Left lung (tissue), 10 donors: ENCODE data around the gene NFX1. TPM values are rescaled to one million over a fixed set of nuclear protein-coding genes. Genes with fewer than 3 reads are reported as not detected.

Source experiments
- ATAC-seq: fragments of 200-7000 bp; cut with Tn5 transposase; one replicate; pipeline ENCODE4 v1.9.1; 2020; ENCODE audit warnings: moderate library complexity
- DNase-seq, 4 donors: peaks; one replicate each; pipeline ENCODE4 v3.0.0-alpha.2; 2013 to 2020
- H3K27ac ChIP-seq, 2 donors: fragments of 200-600 bp; sonication (generic) in 1 of 2; one replicate each; pipeline versions ENCODE4 v1.5.0 to v1.8.0; 2020 to 2021
- H3K27me3 ChIP-seq, 2 donors: fragments of 200-600 bp; sonication (generic) in 1 of 2; one replicate each; pipeline versions ENCODE4 v1.5.0 to v1.8.0; 2020 to 2021
- H3K36me3 ChIP-seq, 2 donors: fragments of 200-600 bp; sonication (generic) in 1 of 2; one replicate each; pipeline versions ENCODE4 v1.5.0 to v1.8.0; 2020 to 2021
- H3K4me1 ChIP-seq, 2 donors: fragments of 200-600 bp; one replicate each; pipeline ENCODE4 v1.8.0; 2021
- H3K4me3 ChIP-seq, 2 donors: fragments of 200-600 bp; sonication (generic) in 1 of 2; one replicate each; pipeline versions ENCODE4 v1.5.0 to v1.8.0; 2020 to 2021; ENCODE audit warnings: mild to moderate bottlenecking in 1 of 2
- H3K9me3 ChIP-seq, 2 donors: fragments of 200-600 bp; sonication (generic) in 1 of 2; one replicate each; pipeline versions ENCODE4 v1.5.0 to v1.8.0; 2020 to 2021
- CTCF ChIP-seq, 2 donors: fragments of 200-600 bp; sonication (generic) in 1 of 2; IDR thresholded peaks; one replicate each; pipeline versions ENCODE4 v1.5.0 to v1.8.0; 2021; ENCODE audit warnings: antibody characterized with exemption in 2 of 2
- intact Hi-C, 2 donors: fragments of 100-400 bp; cut with DNase I; formaldehyde crosslinking; loops; one replicate each; pipeline versions ENCODE4 v1.11.2 to v1.14.2; 2022
- polyA plus RNA-seq, 6 donors: library from polyadenylated mRNA; unstranded; fragments of 120-200 nt; gene quantifications; one replicate each; pipeline ENCODE4 v1.2.1, GENCODE V29; 2013; ENCODE audit not compliant: insufficient read length in 6 of 6
- total RNA-seq, 2 donors: library from RNA; stranded (reverse); fragmentation: NEBNext Ultra II Directional; extraction: Animal tissue kit (Norgen Biotek cat#: 25700); gene quantifications; one replicate each; pipeline ENCODE4 v1.2.1, GENCODE V29; 2021
- donor health status: DM: no; HTN: yes; CAD: no.
- donor health status: DM: no; HTN: no; CAD: no.

The NFX1 gene
- total and polyA plus RNA-seq, 8 donors: 32.0 to 43.2 (median 38.4) TPM

- H3K9me3 ChIP-seq: no peaks in the 10 kb centered on the region
- H3K4me1 ChIP-seq: peaks cover 0 to 8% of the 10 kb centered on the region in 2 donors
- H3K27ac ChIP-seq: peak overlapping the region; percentile 37 to 63
- H3K4me3 ChIP-seq: no peak overlapping the region
- DNase-seq (no peak), ATAC-seq (peak; percentile 39)
- no peak for TF ChIP-seq CTCF (IDR thresholded peaks at IDR 0.05)
- H3K27me3 ChIP-seq: no peaks in the 10 kb centered on the region
- H3K36me3 ChIP-seq: peaks cover 0 to 99% of the 10 kb centered on the region in 2 donors
- intact Hi-C loops: no loop called here
Measured at GRCh38 chr9:33320230-33320567, 29.9 kb downstream of the NFX1 start.

GRCh38 chr9:33320568-33321261 lies 30.4 kb downstream of the NFX1 start:
- intact Hi-C loops: no loop called here
- DNase-seq (peak in 2 of 4 donors; percentile 15 to 51), ATAC-seq (peak; percentile 81)
- no peak for TF ChIP-seq CTCF (IDR thresholded peaks at IDR 0.05)
- H3K4me3 ChIP-seq: no peak overlapping the region
- no peaks in the 10 kb centered on the region for H3K9me3 ChIP-seq
- H3K27me3 ChIP-seq: no peaks in the 10 kb centered on the region
- peaks cover 0 to 99% of the 10 kb centered on the region in 2 donors for H3K36me3 ChIP-seq
- peaks cover 0 to 8% of the 10 kb centered on the region in 2 donors for H3K4me1 ChIP-seq
- H3K27ac ChIP-seq: peak overlapping the region; percentile 37 to 63

- Histone ChIP-seq H3K36me3 (peaks cover 0 to 97% of the 10 kb centered on the region in 2 donors), H3K27me3 (no peaks in the 10 kb centered on the region), H3K27ac (peak overlapping the region; percentile 57 to 73), H3K9me3 (no peaks in the 10 kb centered on the region), H3K4me3 (no peak overlapping the region), H3K4me1 (peaks cover 0 to 6% of the 10 kb centered on the region in 2 donors)
- no peak for TF ChIP-seq CTCF (IDR thresholded peaks at IDR 0.05)
- ATAC-seq (peak; percentile 95), DNase-seq (peak in 1 of 4 donors; percentile 72)
- intact Hi-C loops: no loop called here
Measured at GRCh38 chr9:33329117-33329563, 38.8 kb downstream of the NFX1 start.

GRCh38 chr9:33329979-33330378 lies 39.7 kb downstream of the NFX1 start:
- Histone ChIP-seq H3K9me3 (no peaks in the 10 kb centered on the region), H3K4me1 (peaks cover 0 to 6% of the 10 kb centered on the region in 2 donors), H3K4me3 (no peak overlapping the region), H3K27me3 (no peaks in the 10 kb centered on the region), H3K36me3 (peaks cover 0 to 97% of the 10 kb centered on the region in 2 donors), H3K27ac (peak overlapping the region; percentile 57 to 73)
- intact Hi-C loops: no loop called here
- ATAC-seq: peak; percentile 53
- DNase-seq: no peak
- TF ChIP-seq CTCF (IDR thresholded peaks at IDR 0.05): no peak

GRCh38 chr9:33331377-33331891 lies 41.1 kb downstream of the NFX1 start:
- Histone ChIP-seq H3K4me1 (peaks cover 0 to 6% of the 10 kb centered on the region in 2 donors), H3K27ac (no peak overlapping the region), H3K9me3 (no peaks in the 10 kb centered on the region), H3K27me3 (no peaks in the 10 kb centered on the region), H3K36me3 (peaks cover 0 to 97% of the 10 kb centered on the region in 2 donors), H3K4me3 (no peak overlapping the region)
- ATAC-seq: no peak
- no peak for TF ChIP-seq CTCF (IDR thresholded peaks at IDR 0.05)
- intact Hi-C loops: no loop called here
- DNase-seq: no peak
